ENCODE data around the gene MMP25.

GRCh38 chr16:3038256-3038655 lies 8.1 kb upstream of the MMP25 start:
- no peak for TF ChIP-seq ZNF274 (IDR thresholded peaks at IDR 0.05; ENCODE audit: low read depth, low read length)
- no peak for TF ChIP-seq YY1 (IDR thresholded peaks at IDR 0.05; ENCODE audit: insufficient read depth, insufficient read length)
- no peak for TF ChIP-seq SUZ12 (IDR thresholded peaks at IDR 0.05; ENCODE audit: extremely low read depth, insufficient read depth, insufficient read length)
